Rectal smooth muscle tissue (tissue), 1 donor: ENCODE data around the gene CTSW.

Experiments used
- H3K27ac ChIP-seq: one replicate; pipeline ENCODE4 v1.7.0; 2013; ENCODE audit warnings: low read depth, low read length, inconsistent platforms
- H3K27me3 ChIP-seq: one replicate; pipeline ENCODE4 v1.7.0; 2013; ENCODE audit warnings: low read length; ENCODE audit not compliant: control insufficient read depth, insufficient read depth
- H3K36me3 ChIP-seq: one replicate; pipeline ENCODE4 v1.7.0; 2013; ENCODE audit warnings: low read length; ENCODE audit not compliant: control insufficient read depth, insufficient read depth
- H3K4me1 ChIP-seq: one replicate; pipeline ENCODE4 v1.7.0; 2013; ENCODE audit warnings: low read length; ENCODE audit not compliant: control insufficient read depth, insufficient read depth
- H3K4me3 ChIP-seq: one replicate; pipeline ENCODE4 v1.7.0; 2013; ENCODE audit warnings: low read length
- H3K9ac ChIP-seq: one replicate; pipeline ENCODE4 v1.7.0; 2013; ENCODE audit warnings: low read length

The CTSW gene

GRCh38 chr11:65858681-65859087 is 21.0 kb upstream of the CTSW start:
- H3K4me3 ChIP-seq: peak overlapping the region; percentile 81
- peak overlapping the region; percentile 82 for H3K9ac ChIP-seq
- H3K27me3 ChIP-seq: no peaks in the 10 kb centered on the region
- peaks cover 33% of the 10 kb centered on the region for H3K36me3 ChIP-seq
- H3K27ac ChIP-seq: peak overlapping the region; percentile 99
- peaks cover 26% of the 10 kb centered on the region for H3K4me1 ChIP-seq

GRCh38 chr11:65859095-65859811 is 20.4 kb upstream of the CTSW start:
- Histone ChIP-seq H3K36me3 (peaks cover 33% of the 10 kb centered on the region), H3K4me1 (peaks cover 26% of the 10 kb centered on the region)

GRCh38 chr11:65859812-65860277 is 19.8 kb upstream of the CTSW start:
- peaks cover 33% of the 10 kb centered on the region for H3K36me3 ChIP-seq
- H3K27ac ChIP-seq: peak overlapping the region; percentile 99
- H3K4me3 ChIP-seq: peak overlapping the region; percentile 96
- H3K4me1 ChIP-seq: peaks cover 26% of the 10 kb centered on the region
- peak overlapping the region; percentile 59 for H3K9ac ChIP-seq
- no peaks in the 10 kb centered on the region for H3K27me3 ChIP-seq

More at GRCh38 chr11:65859095-65859811, 20.4 kb upstream of the CTSW start:
- Histone ChIP-seq H3K4me3 (peak overlapping the region; percentile 96), H3K9ac (peak overlapping the region; percentile 82), H3K27me3 (no peaks in the 10 kb centered on the region), H3K27ac (peak overlapping the region; percentile 99)

- Histone ChIP-seq H3K4me3 (peak within 1 kb of the TSS; percentile 96), H3K36me3 (peaks cover 30% of the 10 kb centered on the region), H3K9ac (peak within 1 kb of the TSS; percentile 91), H3K27me3 (no peaks in the 10 kb centered on the region), H3K27ac (peak within 1 kb of the TSS; percentile 99), H3K4me1 (peaks cover 26% of the 10 kb centered on the region)
These were observed 19.1 kb upstream of the CTSW start, which contains the start of gene MUS81 for GRCh38 chr11:65860278-65861164. TSS of gene MUS81 (plus strand) at chr11:65860433. CDS start at chr11:65860754, 321 bp downstream.

DNA sequence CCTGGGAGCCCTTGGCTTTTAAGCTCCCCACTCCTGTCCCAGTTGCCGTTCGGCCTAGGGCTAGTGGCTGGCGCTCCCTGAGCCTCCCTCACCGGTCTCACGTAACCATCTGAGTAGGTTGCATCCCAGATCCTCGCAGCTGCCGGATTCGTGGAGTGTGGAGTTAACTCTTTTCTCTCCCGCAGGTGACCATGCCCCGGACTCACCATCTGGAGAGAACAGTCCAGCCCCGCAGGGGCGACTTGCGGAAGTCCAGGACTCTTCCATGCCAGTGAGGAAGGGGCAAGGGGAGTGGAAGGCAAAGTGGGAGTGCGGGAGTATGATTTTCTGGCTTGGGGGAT is 18.5 kb upstream of the CTSW start:
- H3K4me3 ChIP-seq: peak overlapping the region; percentile 96
- peaks cover 25% of the 10 kb centered on the region for H3K4me1 ChIP-seq
- peaks cover 24% of the 10 kb centered on the region for H3K36me3 ChIP-seq
- no peaks in the 10 kb centered on the region for H3K27me3 ChIP-seq
- H3K27ac ChIP-seq: peak overlapping the region; percentile 99
- peak overlapping the region; percentile 91 for H3K9ac ChIP-seq

DNA sequence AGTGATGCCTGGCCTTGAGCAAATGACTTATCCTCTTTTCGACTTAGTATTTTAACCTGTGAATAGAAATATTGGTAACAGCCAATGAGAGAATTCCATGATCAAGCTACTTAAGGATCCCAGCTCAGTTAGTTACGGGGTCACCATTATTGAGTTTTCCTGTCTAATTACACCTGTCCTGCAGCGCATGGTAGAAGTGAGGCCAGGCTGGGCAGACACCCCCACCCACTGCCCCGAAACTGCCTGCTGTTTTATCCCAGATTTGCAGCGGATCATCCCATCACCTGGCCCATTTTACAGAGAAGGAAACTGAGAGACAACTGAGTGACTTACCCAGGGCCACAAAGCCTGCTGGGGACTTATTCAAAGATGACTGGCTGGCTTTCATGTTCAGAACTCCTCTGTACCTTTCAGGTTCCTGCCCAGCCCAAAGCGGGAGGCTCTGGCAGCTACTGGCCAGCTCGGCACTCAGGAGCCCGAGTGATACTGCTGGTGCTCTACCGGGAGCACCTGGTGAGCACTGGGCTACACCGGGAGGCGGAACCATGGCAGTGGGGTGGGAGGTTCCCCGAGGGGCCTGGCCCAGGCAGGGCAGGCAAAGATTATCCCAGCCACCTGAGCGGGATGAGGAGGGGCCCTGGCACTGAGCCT is 18.0 kb upstream of the CTSW start:
- H3K27ac ChIP-seq: peak overlapping the region; percentile 99
- H3K4me1 ChIP-seq: peaks cover 20% of the 10 kb centered on the region
- peak overlapping the region; percentile 96 for H3K4me3 ChIP-seq
- no peaks in the 10 kb centered on the region for H3K27me3 ChIP-seq
- H3K9ac ChIP-seq: no peak overlapping the region
- peaks cover 24% of the 10 kb centered on the region for H3K36me3 ChIP-seq

DNA sequence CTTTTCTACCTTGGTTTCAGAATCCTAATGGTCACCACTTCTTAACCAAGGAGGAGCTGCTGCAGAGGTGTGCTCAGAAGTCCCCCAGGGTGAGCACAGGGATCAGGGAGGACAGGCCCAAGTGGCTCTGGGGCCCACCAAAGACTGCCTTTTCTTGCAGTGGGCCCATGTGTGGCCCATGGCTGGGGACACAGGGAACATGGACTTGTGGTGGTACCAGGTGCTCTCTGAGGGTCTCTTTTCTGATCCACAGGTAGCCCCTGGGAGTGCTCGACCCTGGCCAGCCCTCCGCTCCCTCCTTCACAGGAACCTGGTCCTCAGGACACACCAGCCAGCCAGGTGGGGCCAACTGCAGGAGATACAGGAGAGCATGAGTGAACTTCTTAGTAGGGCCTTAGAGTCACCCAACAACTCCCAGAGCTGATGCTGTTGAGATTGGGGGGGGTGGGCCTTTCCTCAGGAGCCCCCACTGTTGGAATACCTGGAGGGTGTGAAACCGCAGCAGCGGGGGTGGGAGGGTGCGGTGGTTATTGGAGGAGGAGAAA is 17.4 kb upstream of the CTSW start:
- peaks cover 24% of the 10 kb centered on the region for H3K36me3 ChIP-seq

DNA sequence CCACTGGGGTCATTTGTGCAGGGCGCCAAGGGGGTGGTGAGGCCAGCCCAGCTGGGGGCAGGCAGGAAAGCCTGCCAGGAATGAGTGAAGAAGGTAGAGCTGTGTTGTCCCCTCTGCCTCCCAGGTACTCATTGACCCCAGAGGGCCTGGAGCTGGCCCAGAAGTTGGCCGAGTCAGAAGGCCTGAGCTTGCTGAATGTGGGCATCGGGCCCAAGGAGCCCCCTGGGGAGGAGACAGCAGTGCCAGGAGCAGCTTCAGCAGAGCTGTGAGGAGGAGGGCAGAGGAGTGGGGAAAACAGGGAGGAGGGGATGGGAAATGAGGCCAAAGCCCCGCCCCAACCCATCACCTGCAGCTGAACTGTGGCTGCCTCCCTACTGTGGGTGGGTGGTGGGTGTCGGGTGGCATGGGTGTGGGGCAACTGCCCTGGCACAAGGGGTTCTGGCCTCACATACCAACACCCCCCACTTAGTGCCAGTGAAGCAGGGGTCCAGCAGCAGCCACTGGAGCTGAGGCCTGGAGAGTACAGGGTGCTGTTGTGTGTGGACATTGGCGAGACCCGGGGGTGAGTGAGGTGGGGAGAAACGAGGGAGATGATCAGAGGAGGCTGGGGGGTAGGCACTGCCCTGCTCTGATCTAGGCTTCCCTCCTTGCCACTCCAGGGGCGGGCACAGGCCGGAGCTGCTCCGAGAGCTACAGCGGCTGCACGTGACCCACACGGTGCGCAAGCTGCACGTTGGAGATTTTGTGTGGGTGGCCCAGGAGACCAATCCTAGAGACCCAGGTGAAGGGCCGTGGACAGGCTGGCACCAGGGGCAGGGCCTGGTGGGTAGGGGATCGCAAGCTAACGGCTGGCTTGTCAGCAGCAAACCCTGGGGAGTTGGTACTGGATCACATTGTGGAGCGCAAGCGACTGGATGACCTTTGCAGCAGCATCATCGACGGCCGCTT is 16.4 kb upstream of the CTSW start:
- Histone ChIP-seq H3K27me3 (no peaks in the 10 kb centered on the region), H3K4me1 (peaks cover 20% of the 10 kb centered on the region), H3K4me3 (no peak overlapping the region), H3K36me3 (peaks cover 24% of the 10 kb centered on the region), H3K9ac (no peak overlapping the region), H3K27ac (no peak overlapping the region)

More for the DNA sequence above, 17.4 kb upstream of the CTSW start:
- Histone ChIP-seq H3K27me3 (no peaks in the 10 kb centered on the region), H3K9ac (no peak overlapping the region), H3K4me1 (peaks cover 20% of the 10 kb centered on the region), H3K27ac (peak overlapping the region; percentile 18), H3K4me3 (no peak overlapping the region)

- Histone ChIP-seq H3K27ac (no peak overlapping the region), H3K4me1 (peaks cover 15% of the 10 kb centered on the region), H3K27me3 (no peaks in the 10 kb centered on the region), H3K4me3 (no peak overlapping the region), H3K9ac (no peak overlapping the region), H3K36me3 (peaks cover 24% of the 10 kb centered on the region)
These were observed 15.5 kb upstream of the CTSW start for GRCh38 chr11:65863889-65864705.

GRCh38 chr11:65864706-65865471 is 14.7 kb upstream of the CTSW start:
- Histone ChIP-seq H3K4me1 (peaks cover 11% of the 10 kb centered on the region), H3K27ac (no peak overlapping the region), H3K36me3 (peaks cover 29% of the 10 kb centered on the region)

More at GRCh38 chr11:65864706-65865471, 14.7 kb upstream of the CTSW start:
- no peak overlapping the region for H3K4me3 ChIP-seq
- H3K27me3 ChIP-seq: no peaks in the 10 kb centered on the region
- H3K9ac ChIP-seq: no peak overlapping the region
